Measurements from ENCODE around the gene KCNAB3.

The KCNAB3 gene

GRCh38 chr17:7878234-7878633 is 51.4 kb downstream of the KCNAB3 start:
- no peak for DNase-seq (ENCODE audit: low spot score)

DNA sequence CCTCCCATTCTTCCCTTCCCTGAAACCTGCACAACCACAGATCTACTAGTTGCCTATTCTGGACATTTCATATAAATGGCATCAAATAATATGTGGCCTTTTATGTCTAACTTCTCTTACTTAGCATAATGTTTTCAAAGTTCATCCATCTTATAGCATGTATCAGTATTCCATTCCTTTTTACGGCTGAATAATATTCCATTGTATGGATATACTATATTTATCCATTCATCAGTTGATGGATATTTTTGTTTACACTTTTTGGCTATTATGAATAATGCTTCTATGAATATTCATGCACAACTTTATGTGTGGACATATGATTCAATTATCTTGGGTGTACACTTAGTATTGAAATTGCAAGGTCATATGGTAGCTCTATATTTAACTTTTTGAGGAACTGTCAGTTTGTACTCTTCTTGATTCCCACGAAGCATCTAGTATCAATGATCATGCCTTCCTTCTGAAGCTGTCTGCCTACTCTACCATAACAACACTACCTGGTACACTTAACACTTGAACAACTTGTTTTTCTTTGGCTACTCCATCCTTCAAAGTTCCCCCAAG is 53.8 kb downstream of the KCNAB3 start:
- DNase-seq (ENCODE audit: low spot score): no peak

DNA sequence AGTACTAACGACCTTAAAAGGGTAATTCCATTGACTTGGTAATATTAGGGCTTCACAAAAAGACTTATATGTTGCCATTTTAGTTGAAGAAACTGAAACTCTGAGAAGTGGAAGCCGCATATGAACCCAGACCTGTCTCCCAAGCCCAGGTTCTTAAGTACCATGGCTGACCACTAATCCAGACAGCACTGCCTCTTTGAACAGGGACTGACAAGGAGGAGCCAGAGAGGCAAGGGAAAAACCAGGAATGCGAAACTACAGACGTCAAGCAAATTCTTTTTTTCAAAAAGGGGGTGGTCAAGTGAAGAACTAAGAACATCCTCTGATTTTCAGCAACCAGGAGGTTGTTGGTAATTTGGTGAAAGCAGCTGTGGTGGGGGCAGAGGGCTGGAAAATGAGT is 56.6 kb downstream of the KCNAB3 start:
- no peak for DNase-seq (ENCODE audit: low spot score)
